HL-60 (cell line): Measurements from ENCODE around the gene CD4.

Experiments
- DNase-seq, 2 experiments: peaks; one replicate each; pipeline ENCODE4 v3.0.0-alpha.2; 2010 to 2020; ENCODE audit warnings: low read depth in 1 of 2, low spot score in 1 of 2
- H3K27ac ChIP-seq: fragments of 250-450 bp; sonication (Bioruptor Pico); replicated peaks from 2 replicates; pipeline ENCODE4 v1.5.1; 2020; ENCODE audit warnings: mild to moderate bottlenecking, moderate library complexity
- H3K27me3 ChIP-seq: fragments of 250-450 bp; sonication (Bioruptor Pico); 2 replicates; pipeline ENCODE4 v1.5.1; 2021; ENCODE audit warnings: mild to moderate bottlenecking, moderate library complexity; ENCODE audit not compliant: insufficient read depth, poor library complexity, severe bottlenecking
- H3K4me3 ChIP-seq: replicated peaks from 2 replicates; pipeline ENCODE4 v1.5.1; 2011; ENCODE audit warnings: mild to moderate bottlenecking, control low read depth, low read length; ENCODE audit not compliant: insufficient read depth
- GABPA ChIP-seq: IDR thresholded peaks from 2 replicates; pipeline ENCODE4 v1.6.1; 2012; ENCODE audit warnings: low read depth
- POLR2AphosphoS5 ChIP-seq: IDR thresholded peaks from 2 replicates; pipeline ENCODE4 v1.6.1; 2012; ENCODE audit warnings: low read depth
- SPI1 ChIP-seq: IDR thresholded peaks from 2 replicates; pipeline ENCODE4 v1.6.1; 2012; ENCODE audit warnings: low read depth, mild to moderate bottlenecking, borderline replicate concordance
- TF ChIP-seq, protein P1 (sequence below): IDR thresholded peaks from 2 replicates; pipeline ENCODE4 v1.6.1; 2012; ENCODE audit warnings: low read depth; ENCODE audit not compliant: insufficient replicate concordance
- TF ChIP-seq, protein P2 (sequence below): IDR thresholded peaks from one replicate; pipeline ENCODE4 v1.5.1; 2011; ENCODE audit warnings: low read length, control low read depth, inconsistent platforms; ENCODE audit not compliant: insufficient read depth

The CD4 gene

DNA sequence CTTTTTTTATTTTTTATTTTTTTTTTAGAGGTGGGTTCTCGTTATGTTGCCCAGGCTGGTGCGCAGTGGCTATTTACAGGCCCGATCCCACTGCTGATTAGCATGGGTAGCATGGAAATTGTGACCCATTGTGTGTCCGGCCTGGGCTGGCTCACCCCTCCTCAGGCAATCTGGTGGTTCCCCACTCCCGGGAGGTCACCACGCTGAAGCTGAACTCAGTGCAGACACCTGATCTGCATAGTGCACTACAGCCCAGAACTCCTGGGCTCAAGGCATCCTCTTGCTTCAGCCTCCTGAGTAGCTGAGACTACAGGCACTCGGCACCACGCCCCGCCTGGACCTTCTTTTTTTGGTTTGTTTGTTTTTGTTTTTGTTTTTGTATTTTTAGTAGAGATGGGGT lies 5.5 kb upstream of the CD4 start:
- no peaks in the 10 kb centered on the region for H3K27me3 ChIP-seq
- TF ChIP-seq GABPA (no peak), SPI1 (no peak), POLR2AphosphoS5 (no peak)
- TF ChIP-seq, protein P1, sequence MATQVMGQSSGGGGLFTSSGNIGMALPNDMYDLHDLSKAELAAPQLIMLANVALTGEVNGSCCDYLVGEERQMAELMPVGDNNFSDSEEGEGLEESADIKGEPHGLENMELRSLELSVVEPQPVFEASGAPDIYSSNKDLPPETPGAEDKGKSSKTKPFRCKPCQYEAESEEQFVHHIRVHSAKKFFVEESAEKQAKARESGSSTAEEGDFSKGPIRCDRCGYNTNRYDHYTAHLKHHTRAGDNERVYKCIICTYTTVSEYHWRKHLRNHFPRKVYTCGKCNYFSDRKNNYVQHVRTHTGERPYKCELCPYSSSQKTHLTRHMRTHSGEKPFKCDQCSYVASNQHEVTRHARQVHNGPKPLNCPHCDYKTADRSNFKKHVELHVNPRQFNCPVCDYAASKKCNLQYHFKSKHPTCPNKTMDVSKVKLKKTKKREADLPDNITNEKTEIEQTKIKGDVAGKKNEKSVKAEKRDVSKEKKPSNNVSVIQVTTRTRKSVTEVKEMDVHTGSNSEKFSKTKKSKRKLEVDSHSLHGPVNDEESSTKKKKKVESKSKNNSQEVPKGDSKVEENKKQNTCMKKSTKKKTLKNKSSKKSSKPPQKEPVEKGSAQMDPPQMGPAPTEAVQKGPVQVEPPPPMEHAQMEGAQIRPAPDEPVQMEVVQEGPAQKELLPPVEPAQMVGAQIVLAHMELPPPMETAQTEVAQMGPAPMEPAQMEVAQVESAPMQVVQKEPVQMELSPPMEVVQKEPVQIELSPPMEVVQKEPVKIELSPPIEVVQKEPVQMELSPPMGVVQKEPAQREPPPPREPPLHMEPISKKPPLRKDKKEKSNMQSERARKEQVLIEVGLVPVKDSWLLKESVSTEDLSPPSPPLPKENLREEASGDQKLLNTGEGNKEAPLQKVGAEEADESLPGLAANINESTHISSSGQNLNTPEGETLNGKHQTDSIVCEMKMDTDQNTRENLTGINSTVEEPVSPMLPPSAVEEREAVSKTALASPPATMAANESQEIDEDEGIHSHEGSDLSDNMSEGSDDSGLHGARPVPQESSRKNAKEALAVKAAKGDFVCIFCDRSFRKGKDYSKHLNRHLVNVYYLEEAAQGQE = no peak
- TF ChIP-seq, protein P2, sequence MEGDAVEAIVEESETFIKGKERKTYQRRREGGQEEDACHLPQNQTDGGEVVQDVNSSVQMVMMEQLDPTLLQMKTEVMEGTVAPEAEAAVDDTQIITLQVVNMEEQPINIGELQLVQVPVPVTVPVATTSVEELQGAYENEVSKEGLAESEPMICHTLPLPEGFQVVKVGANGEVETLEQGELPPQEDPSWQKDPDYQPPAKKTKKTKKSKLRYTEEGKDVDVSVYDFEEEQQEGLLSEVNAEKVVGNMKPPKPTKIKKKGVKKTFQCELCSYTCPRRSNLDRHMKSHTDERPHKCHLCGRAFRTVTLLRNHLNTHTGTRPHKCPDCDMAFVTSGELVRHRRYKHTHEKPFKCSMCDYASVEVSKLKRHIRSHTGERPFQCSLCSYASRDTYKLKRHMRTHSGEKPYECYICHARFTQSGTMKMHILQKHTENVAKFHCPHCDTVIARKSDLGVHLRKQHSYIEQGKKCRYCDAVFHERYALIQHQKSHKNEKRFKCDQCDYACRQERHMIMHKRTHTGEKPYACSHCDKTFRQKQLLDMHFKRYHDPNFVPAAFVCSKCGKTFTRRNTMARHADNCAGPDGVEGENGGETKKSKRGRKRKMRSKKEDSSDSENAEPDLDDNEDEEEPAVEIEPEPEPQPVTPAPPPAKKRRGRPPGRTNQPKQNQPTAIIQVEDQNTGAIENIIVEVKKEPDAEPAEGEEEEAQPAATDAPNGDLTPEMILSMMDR = no peak
- H3K4me3 ChIP-seq = no peak overlapping the region
- no peak for DNase-seq
- no peak overlapping the region for H3K27ac ChIP-seq

DNA sequence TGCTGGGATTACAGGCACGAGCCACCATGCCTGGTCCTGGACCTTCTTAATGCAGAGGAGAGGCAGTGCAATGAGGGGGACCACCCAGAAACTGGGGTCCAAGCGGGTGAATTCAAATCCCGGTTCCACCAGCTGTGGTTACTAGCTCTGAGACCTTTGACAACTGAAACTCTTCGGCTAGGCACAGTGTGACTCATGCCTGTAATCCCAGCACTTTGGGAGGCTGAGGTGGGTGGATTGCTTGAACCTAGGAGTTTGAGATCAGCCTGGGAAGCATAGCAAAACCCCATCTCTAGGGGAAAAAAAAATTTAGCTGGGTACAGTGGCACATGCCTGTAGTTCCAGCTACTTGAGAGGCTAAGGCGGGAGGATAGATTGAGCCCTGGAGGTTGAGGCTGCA lies 5.0 kb upstream of the CD4 start:
- no peak overlapping the region for H3K4me3 ChIP-seq
- DNase-seq = no peak
- peak overlapping the region; percentile 26 for H3K27ac ChIP-seq
- TF ChIP-seq, protein P1 = no peak
- TF ChIP-seq GABPA (no peak), POLR2AphosphoS5 (no peak), SPI1 (no peak)
- TF ChIP-seq, protein P2 = no peak
- no peaks in the 10 kb centered on the region for H3K27me3 ChIP-seq

DNA sequence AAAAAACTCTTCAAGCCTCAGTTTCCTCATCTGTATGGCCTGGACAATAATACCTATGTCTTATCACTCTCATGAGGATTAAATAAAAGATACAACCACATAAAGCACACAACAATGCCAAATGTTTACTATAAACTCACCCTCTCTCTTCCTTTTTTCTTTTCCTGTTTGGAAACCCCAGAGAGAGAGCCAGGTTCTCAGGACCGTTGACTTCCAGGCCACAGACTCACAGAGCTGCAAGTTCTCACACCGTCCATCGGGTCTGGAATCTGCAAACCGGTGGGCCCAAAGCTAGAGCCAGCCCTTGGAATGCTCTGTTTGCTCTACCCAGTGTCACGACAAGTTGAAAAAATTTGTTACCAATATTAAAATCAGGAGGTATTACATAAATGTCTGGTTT lies 4.6 kb upstream of the CD4 start:
- no peaks in the 10 kb centered on the region for H3K27me3 ChIP-seq

More for the DNA sequence above, 4.6 kb upstream of the CD4 start:
- peak overlapping the region; percentile 26 for H3K27ac ChIP-seq
- TF ChIP-seq SPI1 = peak; percentile 14; the same call in 1 of the 2 replicates
- TF ChIP-seq GABPA = no peak
- no peak for TF ChIP-seq POLR2AphosphoS5
- TF ChIP-seq, protein P1 = no peak
- TF ChIP-seq, protein P2 = no peak
- no peak overlapping the region for H3K4me3 ChIP-seq
- DNase-seq = no peak
